Measurements from ENCODE around the gene RAD51B. TPM values are rescaled to one million over a fixed set of nuclear protein-coding genes. Genes with fewer than 3 reads are reported as not detected.

The RAD51B gene
- total and polyA plus RNA-seq, 8 donors: 1.8 to 30.7 (median 15.3) TPM

- no peak for TF ChIP-seq POLR2A (IDR thresholded peaks at IDR 0.05)
- no peak for TF ChIP-seq CTCF (IDR thresholded peaks at IDR 0.05)
- TF ChIP-seq POLR2AphosphoS5 (IDR thresholded peaks at IDR 0.05): no peak
- Histone ChIP-seq H3K27ac (peak overlapping the region in 1 of 5 donors; percentile 44), H3K4me3 (no peak overlapping the region), H3K27me3 (no peaks in the 10 kb centered on the region), H3K36me3 (no peaks in the 10 kb centered on the region), H3K4me1 (peaks cover 0 to 9% (median 3%) of the 10 kb centered on the region in 4 donors), H3K9me3 (peaks cover 0 to 7% (median 0%) of the 10 kb centered on the region in 4 donors)
- 69 to 84% (median 75%) methylated on average over 5 of the region's 5 CpGs for WGBS, 5 donors
- peak in 1 of 2 donors; percentile 65 for DNase-seq
- intact Hi-C loops (cut with DNase I; ENCODE audit: low total_unique reads): no loop called here
Measured at GRCh38 chr14:67999705-68000384, 180.3 kb downstream of the RAD51B start.

- 53 to 83% (median 66%) methylated on average over 1 of the region's 1 CpG for WGBS, 5 donors
- Histone ChIP-seq H3K27me3 (no peaks in the 10 kb centered on the region), H3K27ac (no peak overlapping the region), H3K9me3 (peaks cover 0 to 7% (median 0%) of the 10 kb centered on the region in 4 donors), H3K4me1 (peaks cover 0 to 9% (median 3%) of the 10 kb centered on the region in 4 donors), H3K36me3 (no peaks in the 10 kb centered on the region), H3K4me3 (no peak overlapping the region)
- intact Hi-C loops (cut with DNase I; ENCODE audit: low total_unique reads): no loop called here
- no peak for DNase-seq
- TF ChIP-seq POLR2A (IDR thresholded peaks at IDR 0.05) (no peak), POLR2AphosphoS5 (IDR thresholded peaks at IDR 0.05) (no peak), CTCF (IDR thresholded peaks at IDR 0.05) (no peak), EP300 (IDR thresholded peaks at IDR 0.05) (no peak)
Measured at GRCh38 chr14:68000511-68000910, 180.9 kb downstream of the RAD51B start.

GRCh38 chr14:68008491-68008890 is 188.9 kb downstream of the RAD51B start:
- Histone ChIP-seq H3K27me3 (no peaks in the 10 kb centered on the region), H3K36me3 (no peaks in the 10 kb centered on the region), H3K4me3 (no peak overlapping the region), H3K4me1 (peaks cover 0 to 37% (median 18%) of the 10 kb centered on the region in 4 donors), H3K27ac (no peak overlapping the region), H3K9me3 (no peaks in the 10 kb centered on the region)
- 66 to 87% (median 74%) methylated on average over 1 of the region's 1 CpG for WGBS, 5 donors
- intact Hi-C loops (cut with DNase I; ENCODE audit: low total_unique reads): no loop called here
- no peak for TF ChIP-seq POLR2A (IDR thresholded peaks at IDR 0.05)
- DNase-seq: no peak

- H3K27me3 ChIP-seq: no peaks in the 10 kb centered on the region
- H3K9me3 ChIP-seq: no peaks in the 10 kb centered on the region
- TF ChIP-seq POLR2AphosphoS5 (IDR thresholded peaks at IDR 0.05) (peak in 1 of 3 donors; percentile 13), CTCF (IDR thresholded peaks at IDR 0.05) (no peak)
- WGBS, 5 donors: 13 to 23% (median 16%) methylated on average over 4 of the region's 4 CpGs
- peak in 1 of 2 donors; percentile 76 for DNase-seq
- peak overlapping the region in 4 of 5 donors; percentile 6 to 52 (median 44) for H3K27ac ChIP-seq
- no peaks in the 10 kb centered on the region for H3K36me3 ChIP-seq
- H3K4me1 ChIP-seq: peaks cover 0 to 39% (median 21%) of the 10 kb centered on the region in 4 donors
- intact Hi-C loops (cut with DNase I; ENCODE audit: low total_unique reads): no loop called here
- no peak overlapping the region for H3K4me3 ChIP-seq
Measured at GRCh38 chr14:68011406-68012028, 191.9 kb downstream of the RAD51B start.

- TF ChIP-seq CTCF (IDR thresholded peaks at IDR 0.05): no peak
- no peak for TF ChIP-seq POLR2A (IDR thresholded peaks at IDR 0.05)
- TF ChIP-seq EP300 (IDR thresholded peaks at IDR 0.05): no peak
- Histone ChIP-seq H3K4me3 (no peak overlapping the region), H3K27me3 (no peaks in the 10 kb centered on the region), H3K27ac (peak overlapping the region in 1 of 5 donors; percentile 59), H3K4me1 (peaks cover 0 to 45% (median 23%) of the 10 kb centered on the region in 4 donors), H3K9me3 (no peaks in the 10 kb centered on the region), H3K36me3 (no peaks in the 10 kb centered on the region)
- WGBS, 5 donors: 79 to 91% (median 85%) methylated on average over 1 of the region's 1 CpG
- intact Hi-C loops (cut with DNase I; ENCODE audit: low total_unique reads): no loop called here
- DNase-seq: no peak
Measured at GRCh38 chr14:68012871-68013270, 193.3 kb downstream of the RAD51B start.
